Right lobe of liver (tissue), 4 donors: ENCODE results near the gene SYT15.
"Not testable (repeated sequence)": the region's sequence is repeated elsewhere in the genome, so short reads cannot be mapped to it uniquely, and the experiment has no call there.

Source experiments
- POLR2A ChIP-seq: fragments of 450-650 bp; IDR thresholded peaks from one replicate; pipeline ENCODE4 v1.6.1; 2017; ENCODE audit warnings: antibody characterized with exemption, mild to moderate bottlenecking
- TF ChIP-seq, protein P1 (sequence below), 4 donors: fragments of 200-600 bp in 3 of 4; fragments of 450-650 bp in 1 of 4; IDR thresholded peaks; one replicate each; pipeline versions ENCODE4 v1.5.1 to v1.8.0; 2016 to 2022; ENCODE audit warnings: antibody characterized with exemption in 4 of 4, mild to moderate bottlenecking in 2 of 4
- donor health status: DM: no; HTN: no; CAD: no.
- donor health status: DM: no; HTN: no; CAD: no.
- donor health status: DM: no; HTN: yes; CAD: no.

DNA sequence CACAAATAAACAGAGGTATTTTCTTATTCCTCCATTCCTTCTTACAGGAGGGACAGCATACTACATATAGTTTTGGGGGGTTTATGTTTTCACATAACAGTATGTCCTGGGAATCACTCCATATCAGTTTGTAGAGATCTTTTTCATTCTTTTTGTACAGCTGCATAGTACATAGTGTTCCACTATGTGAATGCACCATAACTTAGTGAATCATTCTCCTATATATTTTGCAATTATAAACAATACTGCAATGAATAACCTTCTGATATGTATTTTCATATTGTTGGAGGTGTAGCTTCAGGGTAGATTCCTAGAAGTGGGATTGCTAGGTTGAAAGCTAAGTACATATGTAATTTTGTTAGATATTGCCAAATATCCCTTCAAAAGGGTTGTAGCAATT lies 61.1 kb downstream of the SYT15 start:
- TF ChIP-seq POLR2A, result not testable (repeated sequence)
- TF ChIP-seq, protein P1, sequence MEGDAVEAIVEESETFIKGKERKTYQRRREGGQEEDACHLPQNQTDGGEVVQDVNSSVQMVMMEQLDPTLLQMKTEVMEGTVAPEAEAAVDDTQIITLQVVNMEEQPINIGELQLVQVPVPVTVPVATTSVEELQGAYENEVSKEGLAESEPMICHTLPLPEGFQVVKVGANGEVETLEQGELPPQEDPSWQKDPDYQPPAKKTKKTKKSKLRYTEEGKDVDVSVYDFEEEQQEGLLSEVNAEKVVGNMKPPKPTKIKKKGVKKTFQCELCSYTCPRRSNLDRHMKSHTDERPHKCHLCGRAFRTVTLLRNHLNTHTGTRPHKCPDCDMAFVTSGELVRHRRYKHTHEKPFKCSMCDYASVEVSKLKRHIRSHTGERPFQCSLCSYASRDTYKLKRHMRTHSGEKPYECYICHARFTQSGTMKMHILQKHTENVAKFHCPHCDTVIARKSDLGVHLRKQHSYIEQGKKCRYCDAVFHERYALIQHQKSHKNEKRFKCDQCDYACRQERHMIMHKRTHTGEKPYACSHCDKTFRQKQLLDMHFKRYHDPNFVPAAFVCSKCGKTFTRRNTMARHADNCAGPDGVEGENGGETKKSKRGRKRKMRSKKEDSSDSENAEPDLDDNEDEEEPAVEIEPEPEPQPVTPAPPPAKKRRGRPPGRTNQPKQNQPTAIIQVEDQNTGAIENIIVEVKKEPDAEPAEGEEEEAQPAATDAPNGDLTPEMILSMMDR (IDR thresholded peaks at IDR 0.05), result not testable (repeated sequence)
